D341Med (cell line): ENCODE data around the gene COG7.
"Not testable (repeated sequence)": the region's sequence is repeated elsewhere in the genome, so short reads cannot be mapped to it uniquely, and the experiment has no call there.

Experiments used
- DNase-seq: peaks from one replicate; pipeline ENCODE4 v3.0.0; 2012; ENCODE audit warnings: low spot score

The COG7 gene

GRCh38 chr16:23452572-23453337, at the start of gene COG7:
Gene COG7 (minus strand): TSS chr16:23453189. CDS start chr16:23452994, 195 bp downstream.
- peak; percentile 88 for DNase-seq

- DNase-seq, result no peak
Measured at GRCh38 chr16:23502466-23502865, 49.5 kb upstream of the COG7 start.

DNA sequence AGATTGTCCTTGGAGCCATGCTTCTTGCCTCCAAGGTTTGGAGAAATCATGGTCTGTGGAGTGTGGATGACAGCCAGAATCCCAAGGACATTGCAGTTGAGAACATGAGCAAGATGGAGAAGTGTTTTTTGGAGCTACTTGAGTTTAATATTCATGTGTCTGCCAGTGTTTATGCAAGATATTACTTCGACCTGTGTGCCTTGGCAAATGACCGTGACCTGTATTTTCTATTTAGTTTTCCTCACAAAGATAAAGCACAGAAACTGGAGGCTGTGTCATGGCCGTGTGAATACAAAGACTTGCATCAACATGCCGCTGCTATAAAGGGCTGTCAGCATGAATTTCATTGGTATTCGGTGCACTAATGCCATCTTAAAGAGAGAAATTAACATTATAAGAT, 48.3 kb upstream of the COG7 start:
- DNase-seq, result no peak

GRCh38 chr16:23500862-23501225, 47.9 kb upstream of the COG7 start:
- no peak for DNase-seq

- no peak for DNase-seq
Measured at GRCh38 chr16:23500212-23500861, 47.3 kb upstream of the COG7 start.

- no peak for DNase-seq
Measured at GRCh38 chr16:23499801-23500200, 46.8 kb upstream of the COG7 start.

GRCh38 chr16:23498863-23499262, 45.9 kb upstream of the COG7 start:
- no peak for DNase-seq

- no peak for DNase-seq
Measured at GRCh38 chr16:23497543-23497868, 44.5 kb upstream of the COG7 start.

DNA sequence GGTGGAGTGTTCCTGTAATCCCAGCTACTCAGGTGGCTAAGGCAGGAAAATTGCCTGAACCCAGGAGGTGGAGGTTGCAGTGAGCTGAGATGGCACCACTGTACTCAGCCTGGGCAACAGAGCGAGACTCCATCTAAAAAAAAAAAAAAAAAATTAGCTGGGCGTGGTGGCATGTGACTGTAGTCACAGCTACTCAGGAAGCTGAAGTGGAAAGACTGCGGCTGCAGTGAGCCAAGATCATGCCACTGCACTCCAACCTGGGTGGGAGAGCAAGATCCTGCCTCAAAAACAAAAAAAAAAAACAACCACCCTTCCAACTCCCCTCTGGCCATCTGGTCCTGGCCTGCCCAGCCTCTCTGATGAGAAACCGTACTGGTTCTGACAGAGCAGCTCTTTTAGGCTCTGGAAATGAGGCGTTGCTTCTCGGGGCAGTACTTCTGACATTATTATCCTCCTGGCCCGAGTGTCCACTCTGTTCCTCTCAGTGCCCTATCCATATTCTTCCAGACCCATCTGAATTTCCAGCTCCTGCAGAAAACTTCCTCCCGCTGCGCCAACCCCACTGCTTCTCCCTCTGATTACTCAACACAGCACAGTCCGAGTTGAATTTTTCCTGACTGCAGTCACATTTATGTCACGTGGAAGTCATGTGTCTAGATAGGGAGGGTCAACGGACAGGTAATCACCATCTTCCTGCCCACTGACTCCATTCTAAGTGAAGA, 44.0 kb upstream of the COG7 start:
- DNase-seq, result no peak

- no peak for DNase-seq
Measured at GRCh38 chr16:23495671-23496070, 42.7 kb upstream of the COG7 start.

DNA sequence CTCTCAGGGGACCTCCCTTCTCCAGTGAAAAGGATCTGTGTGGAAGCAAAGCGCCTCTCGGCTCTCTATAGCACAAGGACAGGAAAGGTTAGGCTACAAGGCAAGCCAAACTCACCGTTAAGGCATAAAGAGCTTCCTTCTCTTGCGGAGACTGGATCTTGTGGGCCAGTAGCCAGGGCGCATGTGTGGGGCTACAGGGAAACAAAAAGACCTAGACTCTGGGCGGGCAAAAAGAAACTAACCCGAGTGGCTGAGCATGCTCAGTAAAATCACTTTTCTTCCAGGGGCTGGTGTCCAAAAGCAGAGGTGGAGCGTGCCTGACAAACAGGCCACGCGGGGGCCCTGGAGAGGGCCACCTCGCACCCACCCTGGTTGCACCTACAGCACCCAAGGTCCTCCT, 41.2 kb upstream of the COG7 start:
- no peak for DNase-seq

GRCh38 chr16:23491490-23492391, 38.8 kb upstream of the COG7 start:
- no peak for DNase-seq

GRCh38 chr16:23486480-23486879, 33.5 kb upstream of the COG7 start:
- no peak for DNase-seq

DNA sequence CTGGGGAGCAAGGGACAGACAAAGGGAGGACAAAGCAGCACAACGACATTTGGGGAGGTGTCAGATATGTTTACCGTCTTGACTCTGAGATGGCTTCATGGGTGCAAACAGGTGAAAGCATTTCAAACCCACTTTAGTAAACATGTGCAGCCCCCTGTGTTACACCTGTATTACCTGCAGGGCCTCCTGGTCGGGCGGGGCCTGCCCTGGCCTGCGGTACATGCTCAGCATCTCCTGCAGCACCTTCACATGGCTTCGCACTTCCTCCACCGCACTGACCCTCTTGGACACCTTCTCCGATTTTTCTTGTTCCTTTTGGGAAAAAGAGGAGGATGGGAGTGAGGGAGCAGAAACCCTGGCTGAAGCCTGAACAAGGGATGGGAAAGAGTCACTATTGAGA, 32.9 kb upstream of the COG7 start:
- DNase-seq, result no peak

- DNase-seq, result no peak
Measured at GRCh38 chr16:23485257-23485614, 32.2 kb upstream of the COG7 start.

- no peak for DNase-seq
Measured at GRCh38 chr16:23484510-23485256, 31.7 kb upstream of the COG7 start.

GRCh38 chr16:23483492-23483891, 30.5 kb upstream of the COG7 start:
- not testable (repeated sequence) for DNase-seq

GRCh38 chr16:23482778-23483177, 29.8 kb upstream of the COG7 start:
- DNase-seq, result no peak

GRCh38 chr16:23480257-23480656, 27.3 kb upstream of the COG7 start:
- no peak for DNase-seq

DNA sequence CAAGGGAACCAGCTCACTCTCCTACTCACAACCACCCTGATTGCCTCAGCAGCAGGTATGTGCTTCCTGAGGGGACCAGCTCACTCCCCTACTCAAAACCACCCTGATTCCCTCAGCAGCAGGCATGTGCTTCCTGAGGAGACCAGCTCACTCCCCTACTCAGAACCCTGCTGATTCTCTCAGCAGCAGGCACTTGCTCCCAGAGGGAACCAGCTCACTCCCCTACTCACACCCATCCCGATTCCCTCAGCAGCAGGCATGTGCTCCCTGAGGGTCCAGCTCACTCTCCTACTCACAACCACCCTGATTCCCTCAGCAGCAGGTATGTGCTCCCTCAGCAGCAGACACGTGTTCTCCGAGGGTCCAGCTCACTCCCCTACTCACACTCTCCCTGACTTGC, 26.1 kb upstream of the COG7 start:
- no peak for DNase-seq

DNA sequence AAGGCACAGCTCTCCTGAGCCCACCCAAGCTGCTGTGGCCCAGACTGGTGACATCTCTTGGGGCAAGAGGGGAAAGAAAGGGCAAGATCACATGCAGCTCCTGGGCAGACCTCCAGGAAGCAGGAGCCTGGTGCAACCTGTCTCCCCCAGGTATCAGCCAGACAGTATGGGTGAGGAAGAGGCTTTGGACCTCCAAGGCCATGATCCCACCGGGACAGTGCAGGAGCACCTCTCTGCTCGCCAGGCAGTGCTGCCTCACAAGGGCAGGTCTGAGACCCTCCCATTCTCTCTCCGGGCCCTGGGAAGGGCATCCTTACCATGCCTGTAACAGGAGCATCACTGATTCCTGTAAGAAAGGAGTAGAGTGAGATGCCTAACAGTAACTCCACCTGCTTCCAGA, 25.6 kb upstream of the COG7 start:
- no peak for DNase-seq

GRCh38 chr16:23476289-23476688, 23.3 kb upstream of the COG7 start:
- no peak for DNase-seq
